GM12878 (cell line): ENCODE measurements around the gene GLIPR1L1. TPM values are rescaled to one million over a fixed set of nuclear protein-coding genes. Genes with fewer than 3 reads are reported as not detected.

Experiments used
- ATAC-seq: fragments of 200-7000 bp; cut with Tn5 transposase; 3 replicates; pipeline ENCODE4 v1.9.1; 2020; ENCODE audit warnings: mild to moderate bottlenecking, moderate library complexity
- BruUV-seq: library from RNA; stranded (reverse); fragments of 400-500 nt; replicated peaks from 2 replicates; lab custom pipeline; 2021; lab: Mats Ljungman, UMichigan
- CTCF ChIA-PET: fragments of 300-600 bp; sonication (Branson Sonifier 250); formaldehyde crosslinking; extraction: SDS; loops from one replicate; lab custom pipeline; 2021; ENCODE audit warnings: inconsistent platforms; lab: Yijun Ruan, JAX
- POLR2A ChIA-PET: fragments of 350-600 bp; formaldehyde crosslinking; extraction: SDS; loops from one replicate; lab custom pipeline; 2021; ENCODE audit warnings: inconsistent platforms; lab: Charles Lee
- RAD21 ChIA-PET: fragments of 300-600 bp; sonication (Branson Sonifier 250); formaldehyde crosslinking; loops from one replicate; lab custom pipeline; 2023; ENCODE audit warnings: antibody characterized with exemption; ENCODE audit not compliant: unreplicated experiment; lab: Charles Lee
- SMC1A ChIA-PET: fragments of 300-600 bp; sonication (Branson Sonifier 250); formaldehyde crosslinking; loops from one replicate; lab custom pipeline; 2023; ENCODE audit not compliant: unreplicated experiment, uncharacterized antibody; lab: Charles Lee
- DNase-seq: peaks from one replicate; pipeline ENCODE4 v3.0.0-alpha.2; 2011; ENCODE audit warnings: low read depth, low spot score
- FAIRE-seq: peaks from 3 replicates; lab custom pipeline; 2011; peaks lifted over from hg19 to GRCh38; lab: Jason Lieb, UNC
- H2AFZ ChIP-seq: 2 replicates; pipeline ENCODE4 v1.6.0; 2011; ENCODE audit warnings: low read depth, low read length, control low read depth; ENCODE audit not compliant: control insufficient read depth
- H3K27ac ChIP-seq: 2 replicates; pipeline ENCODE4 v1.5.1; 2011; ENCODE audit warnings: control low read depth; ENCODE audit not compliant: control insufficient read depth, insufficient read depth
- H3K27me3 ChIP-seq, 2 experiments: replicated peaks in 1 of 2; 2 replicates each; pipeline versions ENCODE4 v1.6.0 to v1.6.1; 2011; ENCODE audit warnings: low read length in 1 of 2; ENCODE audit not compliant: control insufficient read depth in 2 of 2, insufficient read depth in 2 of 2
- H3K36me3 ChIP-seq, 2 experiments: 2 replicates each; pipeline ENCODE4 v1.5.1; 2011; ENCODE audit warnings: low read length in 1 of 2; ENCODE audit not compliant: control insufficient read depth in 2 of 2, insufficient read depth in 2 of 2
- H3K4me1 ChIP-seq: 2 replicates; pipeline ENCODE4 v1.6.1; 2011; ENCODE audit warnings: mild to moderate bottlenecking, low read length, moderate library complexity, mixed read lengths; ENCODE audit not compliant: control insufficient read depth, insufficient read depth
- H3K4me2 ChIP-seq: 2 replicates; pipeline ENCODE4 v1.6.0; 2011; ENCODE audit warnings: control low read depth; ENCODE audit not compliant: control insufficient read depth, insufficient read depth
- H3K4me3 ChIP-seq: fragments of 200-600 bp; sonication (generic); 2 replicates; pipeline ENCODE4 v1.5.1; 2016
- H3K79me2 ChIP-seq: 2 replicates; pipeline ENCODE4 v1.6.0; 2011; ENCODE audit warnings: low read length; ENCODE audit not compliant: control insufficient read depth, insufficient read depth
- H3K9ac ChIP-seq: 2 replicates; pipeline ENCODE4 v1.8.0; 2011; ENCODE audit warnings: low read length, control low read depth, mixed read lengths; ENCODE audit not compliant: control insufficient read depth, insufficient read depth
- H3K9me3 ChIP-seq: replicated peaks from 3 replicates; pipeline ENCODE4 v1.5.1; 2011; ENCODE audit warnings: mild to moderate bottlenecking, low read length; ENCODE audit not compliant: control insufficient read depth, insufficient read depth
- H4K20me1 ChIP-seq: 2 replicates; pipeline ENCODE4 v1.6.0; 2011; ENCODE audit not compliant: control insufficient read depth, insufficient read depth
- CTCF ChIP-seq, 3 experiments: IDR thresholded peaks in 2 of 3; conservative IDR thresholded peaks in 1 of 3; 2 replicates each; pipeline ENCODE4 v1.5.1; 2011; ENCODE audit warnings: low read depth in 3 of 3, low read length in 3 of 3, mild to moderate bottlenecking in 3 of 3, control low read depth in 2 of 3, moderate library complexity in 2 of 3, inconsistent platforms in 1 of 3, mixed read lengths in 1 of 3; ENCODE audit not compliant: control insufficient read depth in 2 of 3, insufficient read depth in 1 of 3; ENCODE audit errors: extremely low read depth in 1 of 3
- CUX1 ChIP-seq: IDR thresholded peaks from 2 replicates; pipeline ENCODE4 v1.6.1; 2012; ENCODE audit warnings: improper control_type of control experiment, low read depth, low read length; ENCODE audit not compliant: insufficient replicate concordance
- IRF3 ChIP-seq: fragments of 450-650 bp; IDR thresholded peaks from 2 replicates; pipeline ENCODE4 v1.6.1; 2014; ENCODE audit warnings: mild to moderate bottlenecking
- IRF4 ChIP-seq: IDR thresholded peaks from 2 replicates; pipeline ENCODE4 v1.6.1; 2011; ENCODE audit warnings: low read depth, low read length
- MEF2A ChIP-seq: IDR thresholded peaks from 2 replicates; pipeline ENCODE4 v1.6.1; 2011; ENCODE audit warnings: low read depth, mild to moderate bottlenecking, low read length, moderate library complexity; ENCODE audit not compliant: insufficient read depth
- NBN ChIP-seq: fragments of 450-650 bp; IDR thresholded peaks from 2 replicates; pipeline ENCODE4 v1.6.1; 2016
- POU2F2 ChIP-seq: IDR thresholded peaks from 3 replicates; pipeline ENCODE4 v1.6.1; 2011; ENCODE audit warnings: low read depth, mild to moderate bottlenecking, low read length, borderline replicate concordance
- SMAD1 ChIP-seq: fragments of 450-650 bp; IDR thresholded peaks from 2 replicates; pipeline ENCODE4 v1.6.1; 2018; ENCODE audit warnings: mild to moderate bottlenecking, low read depth; ENCODE audit not compliant: partially characterized antibody
- STAT3 ChIP-seq: IDR thresholded peaks from 2 replicates; pipeline ENCODE4 v1.6.1; 2011; ENCODE audit warnings: low read depth, low read length, improper control_type of control experiment
- TAF1 ChIP-seq: IDR thresholded peaks from 2 replicates; pipeline ENCODE4 v1.6.1; 2011; ENCODE audit warnings: mild to moderate bottlenecking, low read depth, low read length, borderline replicate concordance
- ZBTB40 ChIP-seq: fragments of 450-650 bp; IDR thresholded peaks from 2 replicates; pipeline ENCODE4 v1.6.1; 2016; ENCODE audit warnings: mild to moderate bottlenecking, moderate library complexity, borderline replicate concordance
- ZNF274 ChIP-seq: IDR thresholded peaks from one replicate; pipeline ENCODE4 v1.8.0; 2011; ENCODE audit not compliant: insufficient read length, insufficient read depth
- WGBS: methylation state at CpG from one replicate; pipeline ENCODE4 v1.1.6; 2016; ENCODE audit warnings: low lambda C conversion rate; ENCODE audit not compliant: insufficient replicate concordance, insufficient coverage; ENCODE audit errors: missing lambda C conversion rate; 5-methylcytosine and 5-hydroxymethylcytosine counted together
- in situ Hi-C: fragments of 300-500 bp; cut with MboI; formaldehyde crosslinking; loops from 9 replicates; pipeline ENCODE4 v1.14.3; 2018; ENCODE audit warnings: mixed read lengths
- intact Hi-C: fragments of 100-400 bp; cut with micrococcal nuclease; formaldehyde crosslinking; loops from one replicate; pipeline ENCODE4 v1.14.2; 2022; ENCODE audit not compliant: unreplicated experiment
- polyA plus RNA-seq, 11 experiments: library from polyadenylated mRNA; depleted of rRNA in 4 of 11; unstranded in 6 of 11; stranded (reverse) in 5 of 11; fragments of >200 nt; fragmentation: Nextera tagmentation in 4 of 11; fragmentation: Illumina TruSeq in 1 of 11; extraction: Ambion mirVana in 4 of 11; extraction: Trizol in 1 of 11; gene quantifications; 1 replicate in 1 of 11; 2 replicates in 10 of 11; pipeline versions ENCODE4 v1.2.1 to v1.2.3, GENCODE V29; 2011 to 2016; ENCODE audit warnings: inconsistent platforms in 2 of 11, missing spikeins in 2 of 11, low read depth in 1 of 11
- total RNA-seq, 4 experiments: library from RNA; depleted of rRNA in 3 of 4; stranded (reverse); fragments of >200 nt in 3 of 4; fragmentation: Illumina TruSeq in 1 of 4; extraction: Trizol in 1 of 4; gene quantifications; 2 replicates each; pipeline versions ENCODE4 v1.2.1 to v1.2.3, GENCODE V29; 2013 to 2021

The GLIPR1L1 gene
- total and polyA plus RNA-seq, 10 of the 15 experiments (the other 5 are each of a cell fraction or from before 2014, with no cell fraction given), result 0.10 to 0.47 (median 0.13) TPM; not detected in 7

- Histone ChIP-seq H3K4me2 (no peak overlapping the region), H3K36me3 (no peaks in the 10 kb centered on the region), H3K9me3 (no peaks in the 10 kb centered on the region), H4K20me1 (no peaks in the 10 kb centered on the region), H3K79me2 (no peaks in the 10 kb centered on the region), H3K27ac (no peak overlapping the region), H2AFZ (no peak overlapping the region), H3K4me3 (no peak overlapping the region), H3K27me3 (no peaks in the 10 kb centered on the region), H3K9ac (no peak overlapping the region), H3K4me1 (no peaks in the 10 kb centered on the region)
- ATAC-seq (no peak), DNase-seq (no peak), FAIRE-seq (no peak)
- 78% methylated on average over 1 of the region's 1 CpG for WGBS
- POLR2A ChIA-PET, result no interaction called here
- CTCF ChIA-PET, result interaction anchor here (0.7 to 1.0 kb wide), 2 partner anchors 147 to 630 kb away, joined by 3 read pairs; no protein-coding TSS in a partner anchor
- in situ Hi-C loops, result no loop called here
- SMC1A ChIA-PET, result no interaction called here
- RAD21 ChIA-PET, result interaction anchor here (0.6 kb wide), 1 partner anchor 143 kb away, joined by 3 read pairs; no protein-coding TSS in a partner anchor
- intact Hi-C loops, result loop anchor here (10.0 kb wide), 1 partner anchor 486 kb away; no protein-coding TSS in a partner anchor
- no TSS peak for BruUV-seq
- TF ChIP-seq TAF1 (no peak), NBN (no peak), ZNF274 (no peak), POU2F2 (no peak), IRF3 (no peak), IRF4 (no peak), STAT3 (no peak), CUX1 (no peak), CTCF (IDR thresholded peaks at IDR 0.05 in 2 of 3, conservative IDR thresholded peaks at IDR 0.05 in 1 of 3; ENCODE audit: control insufficient read depth in 2 of 3, extremely low read depth in 1 of 3, insufficient read depth in 1 of 3, low read depth in 3 of 3, low read length in 3 of 3) (no peak), SMAD1 (no peak), ZBTB40 (no peak), MEF2A (no peak)
Observed at GRCh38 chr12:75291014-75291413, 43.5 kb upstream of the GLIPR1L1 start.
